ENCODE measurements around the gene WDR7.

Gene WDR7

GRCh38 chr18:56870982-56871381 lies 219.8 kb downstream of the WDR7 start:
- H3K4me3 ChIP-seq (ENCODE audit: low read depth, low read length) = no peak overlapping the region
- no peak for TF ChIP-seq CTCF (IDR thresholded peaks at IDR 0.05; ENCODE audit: borderline replicate concordance, insufficient read depth, low read depth, low read length)

GRCh38 chr18:56872140-56872539 lies 221.0 kb downstream of the WDR7 start:
- no peak overlapping the region for H3K4me3 ChIP-seq (ENCODE audit: low read depth, low read length)
- no peak for TF ChIP-seq CTCF (IDR thresholded peaks at IDR 0.05; ENCODE audit: borderline replicate concordance, insufficient read depth, low read depth, low read length)

- no peak for TF ChIP-seq CTCF (IDR thresholded peaks at IDR 0.05; ENCODE audit: borderline replicate concordance, insufficient read depth, low read depth, low read length)
- H3K4me3 ChIP-seq (ENCODE audit: low read depth, low read length) = no peak overlapping the region
Observed at GRCh38 chr18:56873441-56874140, 222.4 kb downstream of the WDR7 start.

- TF ChIP-seq CTCF (IDR thresholded peaks at IDR 0.05; ENCODE audit: borderline replicate concordance, insufficient read depth, low read depth, low read length) = no peak
- H3K4me3 ChIP-seq (ENCODE audit: low read depth, low read length) = no peak overlapping the region
Observed at GRCh38 chr18:56878711-56879110, 227.6 kb downstream of the WDR7 start.

- no peak overlapping the region for H3K4me3 ChIP-seq (ENCODE audit: low read depth, low read length)
- no peak for TF ChIP-seq CTCF (IDR thresholded peaks at IDR 0.05; ENCODE audit: borderline replicate concordance, insufficient read depth, low read depth, low read length)
Observed at GRCh38 chr18:56884511-56884910, 233.4 kb downstream of the WDR7 start.

GRCh38 chr18:56888978-56889377 lies 237.8 kb downstream of the WDR7 start:
- no peak overlapping the region for H3K4me3 ChIP-seq (ENCODE audit: low read depth, low read length)

More at GRCh38 chr18:56888978-56889377, 237.8 kb downstream of the WDR7 start:
- TF ChIP-seq CTCF (IDR thresholded peaks at IDR 0.05; ENCODE audit: borderline replicate concordance, insufficient read depth, low read depth, low read length) = no peak

Data from GM12875 (cell line).